Measurements from ENCODE around the gene HLA-DPA1.
A peak's percentile ranks its signal among the peaks of the same experiment; 100 is the strongest.

Gene HLA-DPA1

DNA sequence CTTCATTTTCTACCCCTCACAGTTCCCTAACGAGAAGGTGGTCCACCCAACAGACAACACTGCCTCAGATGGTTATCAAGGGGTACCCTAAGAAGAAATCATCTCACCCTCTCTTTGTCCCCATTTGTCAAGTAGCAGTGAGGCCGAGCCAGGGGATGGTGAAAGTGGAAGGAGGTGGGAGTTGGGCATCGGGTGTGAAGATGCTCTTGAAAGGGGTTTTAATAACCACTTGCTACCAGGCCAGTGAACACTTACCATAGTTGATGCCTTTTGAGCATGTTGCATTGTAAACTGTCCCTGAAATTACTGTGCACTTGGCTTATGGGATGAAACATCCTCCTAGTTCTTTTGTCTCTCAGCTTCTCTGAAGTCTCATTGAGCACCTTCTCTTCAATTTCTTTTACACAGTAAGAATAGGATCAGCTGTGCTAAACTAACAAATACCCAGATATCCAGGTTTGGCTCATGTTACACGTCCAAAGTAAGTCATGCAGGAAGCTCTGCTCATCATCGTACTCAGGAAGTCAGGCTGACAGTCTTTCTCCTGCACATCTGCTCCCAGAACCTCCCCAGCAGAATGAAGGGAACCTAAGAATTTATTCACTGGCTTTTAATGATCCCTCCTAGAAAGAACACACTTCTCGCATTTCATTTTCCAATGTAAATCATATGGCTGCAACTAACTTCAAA is 15.6 kb upstream of the HLA-DPA1 start:
- H3K27ac ChIP-seq, result no peak overlapping the region
- no peak for TF ChIP-seq ZFX (IDR thresholded peaks at IDR 0.05; ENCODE audit: borderline replicate concordance)
- TF ChIP-seq, protein P1, sequence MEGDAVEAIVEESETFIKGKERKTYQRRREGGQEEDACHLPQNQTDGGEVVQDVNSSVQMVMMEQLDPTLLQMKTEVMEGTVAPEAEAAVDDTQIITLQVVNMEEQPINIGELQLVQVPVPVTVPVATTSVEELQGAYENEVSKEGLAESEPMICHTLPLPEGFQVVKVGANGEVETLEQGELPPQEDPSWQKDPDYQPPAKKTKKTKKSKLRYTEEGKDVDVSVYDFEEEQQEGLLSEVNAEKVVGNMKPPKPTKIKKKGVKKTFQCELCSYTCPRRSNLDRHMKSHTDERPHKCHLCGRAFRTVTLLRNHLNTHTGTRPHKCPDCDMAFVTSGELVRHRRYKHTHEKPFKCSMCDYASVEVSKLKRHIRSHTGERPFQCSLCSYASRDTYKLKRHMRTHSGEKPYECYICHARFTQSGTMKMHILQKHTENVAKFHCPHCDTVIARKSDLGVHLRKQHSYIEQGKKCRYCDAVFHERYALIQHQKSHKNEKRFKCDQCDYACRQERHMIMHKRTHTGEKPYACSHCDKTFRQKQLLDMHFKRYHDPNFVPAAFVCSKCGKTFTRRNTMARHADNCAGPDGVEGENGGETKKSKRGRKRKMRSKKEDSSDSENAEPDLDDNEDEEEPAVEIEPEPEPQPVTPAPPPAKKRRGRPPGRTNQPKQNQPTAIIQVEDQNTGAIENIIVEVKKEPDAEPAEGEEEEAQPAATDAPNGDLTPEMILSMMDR (IDR thresholded peaks at IDR 0.05), result no peak

DNA sequence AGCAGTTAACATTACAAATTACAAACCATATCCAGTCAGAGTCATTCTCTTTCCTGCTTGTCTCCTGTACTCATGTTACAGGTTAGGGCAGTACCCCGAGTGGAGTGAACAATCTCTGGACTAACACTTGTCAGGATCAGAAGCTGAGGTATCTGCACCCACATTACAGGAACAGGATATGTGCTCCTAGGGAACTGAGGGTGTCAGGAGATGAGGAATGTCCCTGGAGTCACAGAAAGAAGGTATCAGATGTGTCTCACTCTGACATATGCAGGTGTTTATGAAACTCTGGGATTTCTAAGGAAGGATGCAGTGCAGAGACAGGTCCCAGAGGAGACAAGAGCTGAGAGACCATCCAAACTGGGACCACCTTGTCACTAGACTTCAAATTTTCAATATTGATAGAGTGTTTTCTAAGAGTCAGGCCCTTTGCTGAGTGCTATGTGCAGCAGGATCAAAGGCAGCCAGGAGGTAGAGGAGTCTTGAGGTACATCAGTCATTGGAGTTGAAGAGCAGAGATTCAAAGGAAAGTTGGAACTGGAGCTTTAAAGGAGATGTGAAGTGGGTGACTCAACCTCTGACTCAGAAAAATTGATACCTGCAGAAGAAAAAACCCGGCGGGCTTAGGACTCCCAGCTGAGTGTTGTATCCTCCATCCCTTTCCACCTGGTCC is 14.9 kb upstream of the HLA-DPA1 start:
- H3K27ac ChIP-seq, result no peak overlapping the region
- no peak for TF ChIP-seq ZFX (IDR thresholded peaks at IDR 0.05; ENCODE audit: borderline replicate concordance)
- TF ChIP-seq, protein P1 (IDR thresholded peaks at IDR 0.05), result no peak

DNA sequence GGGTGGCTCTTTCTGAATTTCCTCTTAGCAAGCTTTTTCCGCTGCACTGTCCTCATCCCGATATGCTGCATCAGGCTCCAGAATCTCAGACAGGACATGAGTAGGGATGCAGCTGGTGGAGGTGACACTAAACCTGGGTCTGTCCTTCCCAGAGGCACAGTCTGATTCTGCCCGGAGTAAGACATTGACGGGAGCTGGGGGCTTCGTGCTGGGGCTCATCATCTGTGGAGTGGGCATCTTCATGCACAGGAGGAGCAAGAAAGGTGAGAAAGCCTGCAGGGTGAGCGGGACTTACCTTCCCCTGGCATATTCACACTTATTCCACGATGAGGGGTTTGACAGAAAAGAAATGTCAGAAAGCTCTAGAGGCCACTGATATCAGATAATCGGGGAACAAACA is 12.2 kb upstream of the HLA-DPA1 start:
- H3K27ac ChIP-seq, result no peak overlapping the region
- TF ChIP-seq, protein P1 (IDR thresholded peaks at IDR 0.05), result no peak
- TF ChIP-seq ZFX (IDR thresholded peaks at IDR 0.05; ENCODE audit: borderline replicate concordance), result no peak

DNA sequence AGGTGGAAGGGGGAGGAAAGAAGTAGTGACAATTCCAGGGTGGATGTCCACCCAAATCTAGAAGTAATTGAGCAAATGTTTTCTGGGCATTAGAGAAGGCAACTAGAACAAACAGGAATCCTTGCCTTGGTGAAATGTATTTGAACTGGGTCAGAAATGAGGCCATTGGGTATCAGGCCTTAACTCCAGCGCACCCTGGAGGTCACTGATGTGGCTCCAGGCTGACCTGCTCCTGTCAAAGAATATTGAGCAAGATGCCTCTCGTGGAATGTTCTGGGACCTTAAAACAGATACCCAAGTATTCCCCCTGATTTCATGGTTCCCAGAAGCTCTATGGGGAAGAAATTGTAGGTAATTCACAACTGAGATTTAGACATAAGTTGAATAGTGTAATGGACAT is 9.3 kb upstream of the HLA-DPA1 start:
- H3K27ac ChIP-seq, result no peak overlapping the region
- TF ChIP-seq, protein P1 (IDR thresholded peaks at IDR 0.05), result peak; percentile 87
- no peak for TF ChIP-seq ZFX (IDR thresholded peaks at IDR 0.05; ENCODE audit: borderline replicate concordance)

DNA sequence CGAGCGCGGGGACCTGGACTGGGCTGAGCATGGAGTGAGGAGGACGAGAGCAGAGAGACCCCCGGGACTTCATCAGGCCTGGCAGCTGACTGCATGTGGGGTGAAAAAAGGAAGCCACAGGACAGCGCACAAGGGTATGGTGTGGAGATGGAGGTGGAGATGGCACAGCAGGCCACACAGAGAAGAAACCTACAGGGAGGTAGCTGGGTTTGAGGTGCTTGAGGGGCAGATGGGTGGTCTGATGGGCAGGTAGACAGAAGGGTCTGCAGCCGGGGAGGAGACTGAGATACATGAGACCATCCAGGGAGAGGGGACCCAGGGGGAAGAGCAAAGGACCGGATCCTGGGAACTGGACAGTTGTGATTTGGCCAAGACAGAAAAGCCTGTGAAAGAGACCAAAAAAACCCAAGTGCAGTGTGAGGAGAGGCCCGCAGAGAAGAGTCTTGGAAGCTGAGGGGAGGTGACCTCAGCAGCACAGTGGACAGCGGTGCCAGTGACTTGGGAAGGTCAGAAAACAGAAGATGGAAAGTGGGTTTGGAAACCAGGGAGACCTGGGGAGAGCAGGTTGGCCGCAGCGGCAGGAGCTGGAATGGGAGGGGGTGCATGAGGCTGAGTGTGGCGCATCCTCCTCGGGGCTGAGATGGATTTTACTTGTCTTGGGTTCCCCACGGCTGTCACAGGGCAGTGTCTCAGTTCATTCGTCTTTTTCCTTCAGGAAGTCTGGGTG is 7.8 kb upstream of the HLA-DPA1 start:
- TF ChIP-seq, protein P1 (IDR thresholded peaks at IDR 0.05), result no peak
- TF ChIP-seq ZFX (IDR thresholded peaks at IDR 0.05; ENCODE audit: borderline replicate concordance), result no peak
- H3K27ac ChIP-seq, result no peak overlapping the region

DNA sequence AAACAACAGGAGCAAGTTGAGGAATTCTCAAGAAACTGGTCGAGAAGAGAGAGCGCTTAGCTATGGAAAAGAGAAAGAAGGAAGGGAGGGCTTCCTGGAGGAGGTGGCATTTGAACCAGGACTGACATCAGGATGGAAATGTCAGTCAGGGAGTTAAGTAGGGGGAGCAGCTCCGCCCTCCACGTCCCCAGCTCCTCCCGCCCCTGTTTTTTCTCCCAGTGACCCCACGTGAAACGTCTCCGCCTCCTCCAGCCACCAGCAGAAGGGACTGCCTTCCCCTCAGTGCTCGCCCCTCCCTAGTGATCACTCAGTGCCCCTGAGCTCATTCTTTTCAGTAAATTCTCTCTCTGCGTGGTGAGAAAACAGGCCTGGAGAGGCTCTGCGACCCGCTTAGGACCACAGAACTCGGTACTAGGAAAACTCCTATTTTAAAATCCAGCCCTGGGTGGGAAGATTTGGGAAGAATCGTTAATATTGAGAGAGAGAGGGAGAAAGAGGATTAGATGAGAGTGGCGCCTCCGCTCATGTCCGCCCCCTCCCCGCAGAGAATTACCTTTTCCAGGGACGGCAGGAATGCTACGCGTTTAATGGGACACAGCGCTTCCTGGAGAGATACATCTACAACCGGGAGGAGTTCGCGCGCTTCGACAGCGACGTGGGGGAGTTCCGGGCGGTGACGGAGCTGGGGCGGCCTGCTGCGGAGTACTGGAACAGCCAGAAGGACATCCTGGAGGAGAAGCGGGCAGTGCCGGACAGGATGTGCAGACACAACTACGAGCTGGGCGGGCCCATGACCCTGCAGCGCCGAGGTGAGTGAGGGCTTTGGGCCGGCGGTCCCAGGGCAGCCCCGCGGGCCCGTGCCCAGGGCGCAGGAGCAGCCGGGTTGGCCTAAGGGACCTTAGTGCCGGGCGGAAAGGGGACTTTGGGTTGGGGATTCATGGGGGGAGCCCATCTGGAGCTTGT is 7.0 kb upstream of the HLA-DPA1 start:
- TF ChIP-seq, protein P1 (IDR thresholded peaks at IDR 0.05), result no peak
- no peak for TF ChIP-seq ZFX (IDR thresholded peaks at IDR 0.05; ENCODE audit: borderline replicate concordance)
- no peak overlapping the region for H3K27ac ChIP-seq
